Testis (tissue), 3 donors: ENCODE data around the gene COL21A1. TPM values are rescaled to one million over a fixed set of nuclear protein-coding genes. Genes with fewer than 3 reads are reported as not detected.

Experiments used
- DNase-seq: peaks from one replicate; pipeline ENCODE4 v3.0.0-alpha.2; 2019
- H3K27ac ChIP-seq, 2 donors: fragments of 200-600 bp; sonication (generic); one replicate each; pipeline ENCODE4 v1.5.1; 2019
- H3K27me3 ChIP-seq: fragments of 200-600 bp; sonication (generic); one replicate; pipeline ENCODE4 v1.5.1; 2019
- H3K36me3 ChIP-seq: fragments of 200-600 bp; sonication (generic); one replicate; pipeline ENCODE4 v1.5.1; 2017; ENCODE audit warnings: low read depth; ENCODE audit errors: missing control alignments
- H3K4me1 ChIP-seq: fragments of 200-600 bp; sonication (generic); one replicate; pipeline ENCODE4 v1.5.1; 2019
- H3K4me3 ChIP-seq, 2 donors: fragments of 200-600 bp; sonication (generic); one replicate each; pipeline ENCODE4 v1.5.1; 2017 to 2019
- H3K9me3 ChIP-seq: fragments of 200-600 bp; sonication (generic); one replicate; pipeline ENCODE4 v1.5.1; 2017
- POLR2A ChIP-seq: fragments of 450-650 bp; IDR thresholded peaks from one replicate; pipeline ENCODE4 v1.6.1; 2017; ENCODE audit warnings: antibody characterized with exemption, mild to moderate bottlenecking, moderate library complexity
- WGBS, 2 donors: methylation state at CpG; one replicate each; pipeline ENCODE4 v1.1.5; 2018; 5-methylcytosine and 5-hydroxymethylcytosine counted together
- intact Hi-C: fragments of 100-400 bp; cut with DNase I; formaldehyde crosslinking; loops from one replicate; pipeline ENCODE4 v1.15.1; 2023; ENCODE audit warnings: low total_unique reads
- polyA plus RNA-seq: library from polyadenylated mRNA; stranded (reverse); fragments of 350-450 nt; fragmentation: Illumina TruSeq; extraction: RNeasy Lipid Tissue Mini Kit (QIAGEN cat#74804); gene quantifications from one replicate; pipeline ENCODE4 v1.2.3, GENCODE V29; 2014; ENCODE audit warnings: low read depth, low replicate concordance; ENCODE audit not compliant: insufficient read depth
- total RNA-seq, 2 donors: library from RNA; depleted of rRNA; stranded (reverse); fragments of >200 nt; gene quantifications; one replicate each; pipeline ENCODE4 v1.2.3, GENCODE V29; 2016
- TF ChIP-seq, protein P1 (sequence below), 3 experiments: fragments of 450-650 bp in 2 of 3; fragments of 200-600 bp in 1 of 3; sonication (generic) in 1 of 3; IDR thresholded peaks; one replicate each; pipeline ENCODE4 v1.5.1; 2016 to 2019; ENCODE audit warnings: antibody characterized with exemption in 3 of 3, mild to moderate bottlenecking in 2 of 3, moderate library complexity in 1 of 3

The COL21A1 gene
- total and polyA plus RNA-seq, 3 donors from 2014 or later = 6.6 to 10.5 (median 7.1) TPM

DNA sequence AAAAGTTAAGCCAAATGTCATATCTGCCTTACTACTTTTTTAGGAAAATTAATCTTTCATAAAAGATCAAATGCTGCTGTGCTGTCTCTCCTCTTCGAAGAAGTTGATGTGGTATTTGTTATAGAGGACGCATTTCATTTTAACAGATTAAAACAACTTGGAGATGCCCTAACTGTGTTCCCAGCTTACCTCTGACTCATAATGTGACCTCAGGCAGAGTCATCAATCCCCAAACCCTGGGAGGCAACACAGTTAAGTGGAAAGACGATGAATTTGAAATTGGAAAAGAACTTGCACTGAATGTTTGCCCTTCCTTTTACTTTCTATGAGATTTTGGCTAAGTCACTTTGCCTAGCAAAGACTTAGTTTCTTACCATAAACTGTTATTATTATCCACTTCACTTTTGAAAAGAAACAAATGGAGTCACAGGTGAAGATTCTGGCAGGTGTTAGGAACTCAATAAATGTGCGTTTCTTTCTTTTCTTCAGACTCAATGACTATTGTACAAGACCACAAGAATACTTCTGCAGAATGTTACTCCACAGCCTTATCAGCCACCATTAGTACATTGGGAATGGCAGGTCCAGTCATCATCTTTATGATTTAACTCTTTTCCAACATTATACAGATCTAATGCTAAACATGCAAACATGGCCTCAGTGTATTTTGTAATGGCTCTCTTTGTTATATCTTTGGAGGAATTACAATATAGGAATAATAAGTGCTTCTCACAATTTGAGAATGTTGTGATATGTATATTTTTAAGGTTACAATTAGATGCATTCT, 102.6 kb downstream of the COL21A1 start:
- no peaks in the 10 kb centered on the region for H3K4me1 ChIP-seq
- DNase-seq = no peak
- TF ChIP-seq, protein P1, sequence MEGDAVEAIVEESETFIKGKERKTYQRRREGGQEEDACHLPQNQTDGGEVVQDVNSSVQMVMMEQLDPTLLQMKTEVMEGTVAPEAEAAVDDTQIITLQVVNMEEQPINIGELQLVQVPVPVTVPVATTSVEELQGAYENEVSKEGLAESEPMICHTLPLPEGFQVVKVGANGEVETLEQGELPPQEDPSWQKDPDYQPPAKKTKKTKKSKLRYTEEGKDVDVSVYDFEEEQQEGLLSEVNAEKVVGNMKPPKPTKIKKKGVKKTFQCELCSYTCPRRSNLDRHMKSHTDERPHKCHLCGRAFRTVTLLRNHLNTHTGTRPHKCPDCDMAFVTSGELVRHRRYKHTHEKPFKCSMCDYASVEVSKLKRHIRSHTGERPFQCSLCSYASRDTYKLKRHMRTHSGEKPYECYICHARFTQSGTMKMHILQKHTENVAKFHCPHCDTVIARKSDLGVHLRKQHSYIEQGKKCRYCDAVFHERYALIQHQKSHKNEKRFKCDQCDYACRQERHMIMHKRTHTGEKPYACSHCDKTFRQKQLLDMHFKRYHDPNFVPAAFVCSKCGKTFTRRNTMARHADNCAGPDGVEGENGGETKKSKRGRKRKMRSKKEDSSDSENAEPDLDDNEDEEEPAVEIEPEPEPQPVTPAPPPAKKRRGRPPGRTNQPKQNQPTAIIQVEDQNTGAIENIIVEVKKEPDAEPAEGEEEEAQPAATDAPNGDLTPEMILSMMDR (IDR thresholded peaks at IDR 0.05) = no peak
- H3K4me3 ChIP-seq = no peak overlapping the region
- H3K36me3 ChIP-seq = no peaks in the 10 kb centered on the region
- no peaks in the 10 kb centered on the region for H3K9me3 ChIP-seq
- no peak overlapping the region for H3K27ac ChIP-seq
- no peaks in the 10 kb centered on the region for H3K27me3 ChIP-seq
- 93 to 94% methylated on average over 4 of the region's 4 CpGs for WGBS, 2 donors
- intact Hi-C loops = no loop called here

DNA sequence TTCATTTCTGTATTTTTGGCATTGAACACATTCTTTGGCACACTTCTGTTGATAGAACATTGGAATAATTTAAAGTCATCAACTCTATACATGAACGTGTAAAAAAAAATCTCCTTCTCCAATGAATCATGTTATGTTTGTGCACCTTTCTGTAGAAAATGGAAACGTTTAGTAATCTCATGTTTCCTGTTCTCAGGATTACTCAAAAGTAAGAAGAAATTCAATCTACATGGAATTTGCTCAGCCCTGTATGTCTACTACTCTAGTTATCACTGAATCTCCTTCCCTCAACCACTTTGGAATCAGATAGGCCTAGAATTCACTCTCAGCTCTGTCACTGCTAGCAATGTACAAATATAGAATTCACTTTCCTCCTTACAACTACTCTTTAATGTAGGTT, 103.6 kb downstream of the COL21A1 start:
- WGBS, 2 donors = 88 to 89% methylated on average over 2 of the region's 2 CpGs
- TF ChIP-seq, protein P1 (IDR thresholded peaks at IDR 0.05) = no peak
- no peak for TF ChIP-seq POLR2A
- H3K36me3 ChIP-seq = no peaks in the 10 kb centered on the region
- H3K4me1 ChIP-seq = no peaks in the 10 kb centered on the region
- no peaks in the 10 kb centered on the region for H3K9me3 ChIP-seq
- H3K4me3 ChIP-seq = no peak overlapping the region
- no peak overlapping the region for H3K27ac ChIP-seq
- intact Hi-C loops = no loop called here
- no peaks in the 10 kb centered on the region for H3K27me3 ChIP-seq
- no peak for DNase-seq

DNA sequence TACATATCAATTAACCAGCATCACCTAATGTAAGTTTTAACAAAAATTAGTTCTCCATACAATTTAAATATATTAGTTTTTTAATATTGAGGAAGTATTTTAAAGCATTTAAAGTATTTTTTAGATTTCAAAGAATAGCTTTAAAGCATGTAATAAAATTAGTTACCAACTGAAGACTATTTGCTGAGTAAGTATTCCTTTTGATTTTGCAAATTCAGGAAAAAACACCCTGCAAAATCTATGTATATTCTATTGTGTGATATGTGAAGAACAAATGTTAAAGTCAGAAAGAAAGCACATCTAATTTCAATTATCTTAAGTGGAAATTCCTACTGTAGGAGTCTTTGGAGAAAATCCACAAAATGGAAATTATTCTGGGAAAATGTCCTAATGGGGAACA, 107.3 kb downstream of the COL21A1 start:
- H3K4me1 ChIP-seq = no peaks in the 10 kb centered on the region
- no peak for DNase-seq
- no peaks in the 10 kb centered on the region for H3K9me3 ChIP-seq
- no peaks in the 10 kb centered on the region for H3K36me3 ChIP-seq
- H3K27ac ChIP-seq = no peak overlapping the region
- no peaks in the 10 kb centered on the region for H3K27me3 ChIP-seq
- H3K4me3 ChIP-seq = no peak overlapping the region
- intact Hi-C loops = no loop called here
- no peak for TF ChIP-seq POLR2A
- TF ChIP-seq, protein P1 (IDR thresholded peaks at IDR 0.05) = no peak

DNA sequence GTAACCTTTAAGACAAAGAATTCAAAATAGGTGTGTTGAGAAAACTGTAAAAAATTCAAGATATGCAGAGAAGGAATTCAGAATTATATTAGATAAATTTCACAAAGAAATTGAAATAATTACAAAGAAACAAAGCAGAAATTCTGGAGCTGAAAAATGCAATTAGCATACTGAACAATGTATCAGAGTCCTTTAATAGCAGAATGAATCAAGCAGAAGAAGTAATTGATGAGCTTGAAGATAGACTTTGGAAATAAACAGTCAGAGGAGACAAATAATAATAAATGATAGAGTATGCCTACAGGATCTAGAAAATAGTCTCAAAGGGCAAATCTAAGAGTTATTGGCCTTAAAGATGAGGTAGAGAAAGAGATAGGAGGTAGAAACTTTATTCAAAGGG, 131.7 kb downstream of the COL21A1 start:
- H3K27me3 ChIP-seq = no peaks in the 10 kb centered on the region
- H3K9me3 ChIP-seq = no peaks in the 10 kb centered on the region
- TF ChIP-seq, protein P1 (IDR thresholded peaks at IDR 0.05) = no peak
- no peak for TF ChIP-seq POLR2A
- H3K36me3 ChIP-seq = no peaks in the 10 kb centered on the region
- H3K4me3 ChIP-seq = no peak overlapping the region
- intact Hi-C loops = no loop called here
- no peak overlapping the region for H3K27ac ChIP-seq
- no peaks in the 10 kb centered on the region for H3K4me1 ChIP-seq
- no peak for DNase-seq

DNA sequence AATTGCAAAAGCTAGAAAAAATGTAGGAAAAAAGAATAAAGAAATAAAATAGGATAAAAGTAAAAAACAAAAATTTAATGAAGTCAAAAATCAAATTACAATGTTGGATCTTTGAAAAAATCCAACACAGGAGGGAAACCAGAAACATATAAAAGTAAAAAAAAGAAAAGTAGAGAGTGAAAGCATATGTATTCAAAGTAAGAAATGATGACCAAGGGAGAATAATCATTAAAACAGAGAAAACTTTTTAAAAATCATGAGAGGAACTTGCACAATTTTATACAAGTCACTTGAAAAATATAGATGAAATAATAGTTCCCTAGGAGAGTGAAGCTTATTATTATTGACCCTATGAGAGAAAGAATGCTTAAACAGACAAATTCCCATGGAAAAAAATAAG, 138.2 kb downstream of the COL21A1 start:
- Histone ChIP-seq H3K4me3 (no peak overlapping the region), H3K27me3 (no peaks in the 10 kb centered on the region), H3K36me3 (no peaks in the 10 kb centered on the region), H3K27ac (no peak overlapping the region), H3K4me1 (no peaks in the 10 kb centered on the region), H3K9me3 (no peaks in the 10 kb centered on the region)
- TF ChIP-seq POLR2A = no peak
- TF ChIP-seq, protein P1 (IDR thresholded peaks at IDR 0.05) = no peak
- no peak for DNase-seq
- intact Hi-C loops = no loop called here
